Hematopoietic multipotent progenitor cell treated with erythropoietin and hydrocortisone succinate and interleukin-3 and kit ligand, for 6 days (in vitro differentiated cells): ENCODE measurements around the gene LGALS1.

Source experiments
- DNase-seq: peaks from one replicate; pipeline ENCODE4 v3.0.0-alpha.2; 2015

Gene LGALS1

DNA sequence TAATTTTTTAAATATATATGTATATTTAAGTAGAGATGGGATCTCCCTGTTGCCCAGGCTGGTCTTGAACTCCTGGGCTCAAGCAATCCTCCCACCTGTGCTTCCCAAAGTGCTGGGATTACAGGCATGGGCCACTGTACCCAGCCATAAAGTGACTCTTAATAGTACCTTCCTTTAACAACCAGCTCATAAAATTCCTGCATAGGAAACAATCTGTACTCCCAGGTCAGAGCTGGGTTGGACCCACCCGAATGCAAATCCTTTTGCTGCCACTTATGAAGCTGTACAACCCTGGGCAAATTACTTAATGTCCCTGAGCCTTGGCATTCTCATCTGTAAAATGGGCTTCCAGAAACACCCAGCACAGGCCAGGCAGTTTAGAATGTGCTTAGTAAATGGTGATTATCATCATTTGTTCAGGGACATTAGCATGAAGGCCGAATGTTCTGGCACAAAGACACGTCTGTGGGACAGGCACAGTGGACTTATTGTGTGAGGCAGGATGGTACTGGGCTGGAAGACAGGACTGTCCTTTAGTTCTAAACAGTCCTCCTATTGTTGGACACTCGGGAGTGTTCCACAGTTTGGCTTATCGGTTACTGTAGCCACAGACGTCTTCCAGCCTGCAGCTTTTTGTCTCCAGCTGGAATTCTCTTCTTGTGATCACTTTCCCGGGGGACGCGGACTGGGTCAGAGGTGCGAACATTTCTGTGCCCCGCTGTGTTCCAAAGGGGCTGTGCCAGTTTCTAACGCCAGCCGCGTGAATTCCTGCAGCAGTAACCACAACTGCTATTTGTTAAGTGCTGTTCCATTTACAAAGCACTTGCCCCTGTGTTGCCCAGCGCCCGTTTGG, 11.0 kb upstream of the LGALS1 start:
- no peak for DNase-seq

DNA sequence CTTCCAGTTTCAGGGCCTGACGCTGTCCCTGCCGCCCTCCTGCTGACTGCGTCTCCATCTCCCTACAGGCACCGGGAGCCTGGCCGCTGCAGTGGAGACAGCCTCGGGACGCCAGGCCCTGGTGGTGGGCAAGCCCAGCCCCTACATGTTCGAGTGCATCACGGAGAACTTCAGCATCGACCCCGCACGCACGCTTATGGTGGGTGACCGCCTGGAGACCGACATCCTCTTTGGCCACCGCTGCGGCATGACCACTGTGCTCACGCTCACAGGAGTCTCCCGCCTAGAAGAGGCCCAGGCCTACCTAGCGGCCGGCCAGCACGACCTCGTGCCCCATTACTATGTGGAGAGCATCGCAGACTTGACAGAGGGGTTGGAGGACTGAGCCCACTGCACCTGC, 9.9 kb upstream of the LGALS1 start:
- no peak for DNase-seq

DNA sequence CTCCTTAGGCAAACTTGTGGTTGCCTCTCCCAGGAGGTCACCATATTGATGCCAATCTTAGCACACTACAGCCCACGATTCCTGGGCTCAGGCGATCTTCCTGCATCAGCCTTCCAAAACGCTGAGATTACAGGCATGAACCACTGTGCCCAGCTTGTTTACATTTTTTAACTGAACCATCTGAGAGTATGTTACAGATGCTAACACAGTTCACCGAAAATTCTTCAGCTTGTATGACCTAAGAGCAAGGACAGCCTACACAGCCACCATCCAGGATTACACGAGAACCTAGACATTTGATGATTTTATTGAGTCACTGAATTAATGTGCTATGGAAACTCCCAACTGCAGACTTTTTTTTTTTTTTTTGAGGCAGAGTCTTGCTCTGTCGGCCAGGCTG, 5.8 kb upstream of the LGALS1 start:
- DNase-seq: no peak

DNA sequence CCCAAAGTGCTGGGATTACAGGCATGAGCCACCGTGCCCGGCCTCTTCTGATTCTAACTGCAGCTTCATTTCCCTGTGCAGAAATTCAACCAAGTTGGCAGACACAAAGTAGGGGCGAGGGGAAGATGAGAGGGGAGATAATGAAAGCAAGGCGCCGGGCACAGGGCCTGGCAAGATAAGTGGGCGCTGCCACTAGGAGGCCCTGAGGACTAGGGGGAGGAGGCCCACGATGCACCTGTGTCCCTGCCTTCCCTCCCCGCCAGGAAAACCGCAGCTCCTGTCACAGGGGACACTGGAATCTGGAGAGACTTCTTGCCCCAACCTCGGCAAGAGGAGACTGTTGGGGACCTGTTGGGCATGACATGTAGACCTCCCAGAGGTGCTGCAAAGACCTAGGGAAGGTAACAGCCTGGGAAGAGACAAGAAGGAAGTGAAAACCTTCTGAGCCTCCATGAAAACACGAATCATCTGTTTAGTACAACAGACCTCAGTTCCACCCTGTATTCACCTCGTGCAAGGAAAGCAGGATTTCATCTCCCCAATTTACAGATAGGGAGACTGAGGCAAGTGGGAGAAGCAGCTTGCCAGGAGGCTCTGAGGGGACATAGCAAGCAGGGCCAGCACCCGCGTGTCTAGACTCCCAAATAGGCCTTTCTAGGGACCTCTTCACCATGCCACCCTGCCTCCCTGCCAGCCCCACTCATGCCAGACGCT, 3.1 kb upstream of the LGALS1 start:
- DNase-seq: peak; percentile 58

- peak; percentile 42 for DNase-seq
These were observed 2.4 kb upstream of the LGALS1 start for GRCh38 chr22:37672920-37673455.

DNA sequence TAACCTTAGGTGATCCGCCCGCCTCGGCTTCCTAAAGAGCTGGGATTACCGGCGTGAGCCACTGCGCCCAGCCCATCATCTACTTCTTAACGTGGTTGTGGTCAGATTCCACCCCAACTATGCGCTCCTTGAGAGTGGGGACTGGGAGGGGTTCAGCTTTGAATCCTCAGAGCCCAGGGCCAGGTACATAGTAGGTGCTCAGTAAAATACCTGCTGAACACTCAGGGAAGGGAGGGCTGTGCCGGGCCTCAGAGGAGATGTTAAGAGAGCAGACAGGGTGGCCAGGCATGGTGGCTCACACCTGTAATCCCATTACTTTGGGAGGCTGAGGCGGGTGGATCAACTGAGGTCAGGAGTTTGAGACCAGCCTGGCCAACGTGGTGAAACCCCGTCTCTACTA, 1.2 kb upstream of the LGALS1 start:
- DNase-seq: no peak

GRCh38 chr22:37675930-37676735, 697 bp downstream of the LGALS1 start:
- peak; percentile 42 for DNase-seq

GRCh38 chr22:37676736-37677492, 1.5 kb downstream of the LGALS1 start:
- peak; percentile 94 for DNase-seq

DNA sequence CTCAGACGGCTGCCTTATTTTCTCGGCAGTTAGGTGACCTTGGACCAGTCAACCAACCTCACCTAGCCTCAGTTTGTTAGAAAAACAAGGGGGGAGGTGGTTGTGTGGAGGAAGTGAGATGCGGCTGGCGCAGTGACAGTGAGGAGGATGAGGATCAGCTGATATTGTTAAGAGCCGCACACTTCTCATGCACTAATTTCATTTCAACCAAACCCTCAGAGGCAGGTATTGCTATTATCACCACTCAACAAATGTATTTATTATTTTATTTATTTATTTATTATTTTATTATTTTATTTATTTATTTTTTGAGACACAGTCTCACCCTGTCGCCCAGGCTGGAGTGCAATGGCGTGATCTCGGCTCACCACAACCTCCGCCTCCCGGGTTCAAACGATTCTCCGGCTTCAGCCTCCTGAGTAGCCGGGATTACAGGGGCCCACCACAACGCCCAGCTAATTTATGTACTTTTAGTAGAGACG, 2.1 kb downstream of the LGALS1 start:
- DNase-seq: no peak

DNA sequence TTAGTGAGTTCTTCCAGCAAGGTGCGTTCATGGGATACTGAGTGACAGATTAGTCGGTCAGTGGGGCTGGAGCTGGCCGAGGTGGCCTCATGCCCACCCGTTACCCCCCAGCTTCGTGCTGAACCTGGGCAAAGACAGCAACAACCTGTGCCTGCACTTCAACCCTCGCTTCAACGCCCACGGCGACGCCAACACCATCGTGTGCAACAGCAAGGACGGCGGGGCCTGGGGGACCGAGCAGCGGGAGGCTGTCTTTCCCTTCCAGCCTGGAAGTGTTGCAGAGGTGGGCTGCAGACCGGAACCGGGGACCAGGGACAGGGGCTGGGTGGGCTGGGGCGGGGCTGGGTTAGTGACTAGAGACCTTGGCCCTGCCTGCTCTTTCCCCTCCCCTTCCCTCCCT, 2.9 kb downstream of the LGALS1 start:
- DNase-seq: no peak

DNA sequence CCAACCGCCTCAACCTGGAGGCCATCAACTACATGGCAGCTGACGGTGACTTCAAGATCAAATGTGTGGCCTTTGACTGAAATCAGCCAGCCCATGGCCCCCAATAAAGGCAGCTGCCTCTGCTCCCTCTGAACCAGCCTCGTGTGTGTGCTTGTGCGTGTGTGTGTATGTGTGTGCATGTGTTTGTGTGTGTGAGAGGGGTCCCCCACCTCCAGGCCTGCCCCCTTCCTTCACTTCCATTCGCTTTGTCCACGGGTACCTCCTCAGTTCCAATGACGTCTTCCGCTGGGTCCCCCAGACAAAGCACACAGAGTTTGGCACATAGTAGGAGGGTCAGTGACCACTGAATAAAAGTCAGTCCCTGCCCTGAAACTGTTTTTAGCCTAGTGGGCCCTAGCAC, 4.2 kb downstream of the LGALS1 start:
- no peak for DNase-seq

DNA sequence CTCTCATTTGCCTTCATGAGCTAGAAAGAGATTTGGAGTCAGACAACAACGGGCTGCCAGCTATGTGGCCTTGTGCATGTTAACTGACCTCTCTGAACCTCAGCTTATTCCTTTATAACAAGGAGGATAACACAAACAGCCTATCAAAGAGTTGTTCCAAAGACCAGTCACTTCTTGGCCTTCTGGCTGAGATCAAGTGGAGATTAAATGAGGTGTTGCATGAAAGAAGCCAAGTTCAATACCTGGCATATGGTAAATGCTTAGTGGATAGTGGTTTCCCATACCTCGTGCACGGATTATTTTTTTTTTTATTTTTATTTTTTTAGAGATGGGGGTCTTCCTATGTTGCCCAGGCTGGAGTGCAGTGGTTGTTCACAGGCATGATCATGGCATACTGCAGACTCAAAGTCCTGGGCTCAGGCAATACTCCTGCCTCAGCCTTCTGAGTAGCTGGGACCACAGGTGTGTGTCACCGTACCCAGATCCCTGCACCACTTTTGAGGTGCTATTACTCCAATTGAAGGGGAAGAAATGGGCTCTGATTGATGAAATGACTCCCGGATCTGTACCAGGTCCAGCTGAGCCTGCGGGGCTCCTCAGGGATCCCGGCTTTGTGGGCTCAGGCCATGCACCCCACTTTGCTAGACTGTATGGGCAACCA, 4.9 kb downstream of the LGALS1 start:
- no peak for DNase-seq

DNA sequence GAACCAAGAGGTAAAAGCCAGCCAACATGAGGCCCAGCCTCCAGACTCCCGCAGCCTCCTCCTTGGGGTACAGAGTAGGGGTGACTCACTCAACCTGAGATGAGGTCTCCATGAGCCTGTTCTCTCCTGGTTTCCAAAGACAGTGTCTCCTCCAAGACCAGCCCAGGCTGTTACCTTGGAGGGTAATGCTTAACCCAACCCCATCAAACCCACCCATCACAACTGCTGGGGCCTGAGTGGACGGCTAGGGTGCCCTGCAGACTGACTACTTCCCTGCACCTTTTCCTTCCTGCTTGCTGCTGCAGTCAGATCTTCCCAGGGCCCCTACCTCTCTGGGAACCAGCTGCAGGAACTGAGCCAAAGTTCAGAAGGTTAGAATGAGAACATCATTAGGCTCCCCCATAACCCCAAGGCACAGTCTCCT, 5.6 kb downstream of the LGALS1 start:
- DNase-seq: no peak

GRCh38 chr22:37681556-37682049, 6.2 kb downstream of the LGALS1 start:
- peak; percentile 90 for DNase-seq

DNA sequence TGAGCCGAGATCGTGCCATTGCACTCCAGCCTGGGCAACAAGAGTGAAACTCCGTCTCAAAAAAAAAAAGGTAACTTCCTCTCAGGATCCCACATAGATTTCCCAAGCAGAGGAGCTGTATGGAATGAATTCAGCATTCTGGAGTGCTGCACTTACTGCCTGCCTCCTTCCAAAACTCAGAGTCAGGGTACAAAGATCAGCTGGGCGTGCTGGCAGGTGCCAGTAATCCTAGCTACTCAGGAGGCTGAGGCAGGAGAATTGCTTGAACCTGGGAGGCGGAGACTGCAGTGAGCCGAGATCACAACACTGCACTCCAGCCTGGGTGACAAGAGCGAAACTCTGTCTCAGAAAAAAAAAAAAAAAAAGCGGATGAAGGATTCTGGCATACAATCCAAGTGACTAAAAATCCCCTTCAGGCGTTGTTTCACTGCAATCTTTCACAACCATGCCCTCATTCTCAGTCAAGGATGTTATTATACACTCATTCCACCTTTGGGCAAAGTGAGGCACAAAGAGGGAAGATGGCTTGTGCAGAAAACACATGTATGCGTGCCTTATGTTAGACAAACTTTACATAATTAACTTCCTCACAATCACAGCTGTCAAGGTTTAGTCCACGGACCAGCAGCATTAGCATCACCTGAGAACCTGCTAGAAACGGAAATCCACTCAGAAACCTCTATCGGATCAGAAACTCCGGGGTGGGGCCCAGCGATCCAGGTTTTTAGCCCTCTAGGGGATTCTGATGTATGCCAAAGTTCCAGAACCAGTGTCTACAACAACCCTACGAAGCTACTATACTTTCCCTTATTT, 9.6 kb downstream of the LGALS1 start:
- DNase-seq: no peak

DNA sequence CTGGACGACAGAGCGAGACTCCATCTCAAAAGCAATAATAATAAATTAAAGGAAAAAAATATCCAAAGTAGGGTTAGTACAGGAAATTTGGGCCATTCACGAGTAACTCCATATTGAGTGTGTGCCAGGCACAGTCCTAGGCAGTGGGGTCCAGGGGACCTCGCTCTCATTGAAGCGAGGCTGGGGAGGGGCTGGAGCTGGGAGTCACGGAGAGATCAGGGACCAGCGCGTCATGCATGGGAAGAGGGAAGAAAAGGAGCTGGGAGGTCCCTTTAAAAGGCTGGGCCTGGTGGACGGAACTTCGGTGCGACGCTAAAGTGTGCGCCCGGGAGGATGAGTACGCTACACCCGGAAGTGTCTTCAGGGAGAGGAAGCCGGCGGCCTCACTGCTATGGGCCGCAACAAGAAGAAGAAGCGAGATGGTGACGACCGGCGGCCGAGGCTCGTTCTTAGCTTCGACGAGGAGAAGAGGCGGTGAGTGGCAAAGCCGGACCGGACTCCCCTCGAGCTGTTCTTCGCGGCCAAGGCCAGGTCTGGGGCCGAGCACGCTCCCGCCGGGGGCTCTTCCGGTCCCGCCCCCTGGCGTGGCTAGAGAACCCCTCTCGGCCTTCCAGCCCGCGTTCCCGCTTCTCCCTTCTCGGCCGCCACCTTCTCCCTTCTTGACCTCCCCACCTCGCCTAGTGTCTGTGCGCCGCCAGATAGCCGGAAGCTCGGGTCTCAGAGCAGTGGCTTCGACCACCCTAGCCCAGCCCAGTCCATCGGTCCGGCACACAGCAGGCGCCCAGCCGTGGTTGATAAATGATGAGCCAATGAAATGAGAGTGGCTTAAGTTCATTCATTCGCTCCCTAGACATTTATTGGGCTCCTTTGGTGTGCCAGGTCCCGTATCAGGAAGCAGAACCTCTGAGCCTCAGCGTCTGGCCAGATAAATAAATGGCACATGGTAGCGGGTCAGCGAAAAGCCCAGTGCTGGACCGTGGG, 10.9 kb downstream of the LGALS1 start, which contains the start of gene NOL12:
Gene NOL12 (plus strand): TSS at position 342 of the 981 bp plus-strand sequence. CDS start 50 bp downstream, at position 392.
- DNase-seq: peak; percentile 94

DNA sequence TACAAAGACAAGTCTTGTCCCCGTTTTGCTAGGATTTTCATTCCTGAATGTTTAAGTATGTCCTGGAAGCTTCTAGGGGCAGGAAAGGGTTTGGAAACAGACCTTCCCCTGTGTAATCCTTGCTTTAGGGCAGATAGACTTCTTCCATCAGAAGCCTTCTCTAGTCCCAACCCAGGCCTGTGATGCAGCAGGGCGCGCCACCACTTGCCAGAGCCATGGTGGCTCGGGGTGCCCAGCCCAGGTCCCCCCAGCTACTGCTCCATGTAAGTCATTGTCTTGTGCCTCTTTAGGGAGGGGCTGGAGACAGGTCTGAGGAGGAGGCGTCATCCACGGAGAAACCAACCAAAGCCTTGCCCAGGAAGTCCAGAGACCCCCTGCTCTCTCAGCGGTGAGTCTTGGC, 15.0 kb downstream of the LGALS1 start:
- no peak for DNase-seq

- no peak for DNase-seq
These were observed 15.6 kb downstream of the LGALS1 start for GRCh38 chr22:37690901-37691504.
